GM12878 (cell line): ENCODE results near the gene ZDHHC19.

Experiments
- CHD2 ChIP-seq: IDR thresholded peaks from 2 replicates; pipeline ENCODE4 v1.6.1; 2011; ENCODE audit warnings: low read depth, low read length, improper control_type of control experiment, borderline replicate concordance
- CTCF ChIP-seq, 3 experiments: IDR thresholded peaks in 2 of 3; conservative IDR thresholded peaks in 1 of 3; 2 replicates each; pipeline ENCODE4 v1.5.1; 2011; ENCODE audit warnings: low read depth in 3 of 3, low read length in 3 of 3, mild to moderate bottlenecking in 3 of 3, control low read depth in 2 of 3, moderate library complexity in 2 of 3, inconsistent platforms in 1 of 3, mixed read lengths in 1 of 3; ENCODE audit not compliant: control insufficient read depth in 2 of 3, insufficient read depth in 1 of 3; ENCODE audit errors: extremely low read depth in 1 of 3
- DPF2 ChIP-seq: fragments of 450-650 bp; IDR thresholded peaks from 2 replicates; pipeline ENCODE4 v1.6.1; 2017; ENCODE audit warnings: mild to moderate bottlenecking
- GABPA ChIP-seq: IDR thresholded peaks from 2 replicates; pipeline ENCODE4 v1.6.1; 2014; ENCODE audit warnings: antibody characterized with exemption, low read depth, mild to moderate bottlenecking, inconsistent platforms
- KDM1A ChIP-seq: fragments of 200-600 bp; sonication (generic); IDR thresholded peaks from 2 replicates; pipeline ENCODE4 v1.6.1; 2016; ENCODE audit warnings: borderline replicate concordance
- POLR2A ChIP-seq: IDR thresholded peaks from 2 replicates; pipeline ENCODE4 v1.6.1; 2011; ENCODE audit warnings: low read depth, mild to moderate bottlenecking, low read length
- RFX5 ChIP-seq: IDR thresholded peaks from 2 replicates; pipeline ENCODE4 v1.6.1; 2011; ENCODE audit warnings: low read depth, low read length, improper control_type of control experiment
- TARDBP ChIP-seq: IDR thresholded peaks from 2 replicates; pipeline ENCODE4 v1.6.1; 2016; ENCODE audit warnings: borderline replicate concordance
- ZBTB33 ChIP-seq: fragments of 450-650 bp; IDR thresholded peaks from 2 replicates; pipeline ENCODE4 v1.6.1; 2017; ENCODE audit warnings: mild to moderate bottlenecking
- ZNF24 ChIP-seq: fragments of 450-650 bp; IDR thresholded peaks from 2 replicates; pipeline ENCODE4 v1.6.1; 2017; ENCODE audit warnings: antibody characterized with exemption, mild to moderate bottlenecking
- ZNF274 ChIP-seq: IDR thresholded peaks from one replicate; pipeline ENCODE4 v1.8.0; 2011; ENCODE audit not compliant: insufficient read length, insufficient read depth
- ZNF592 ChIP-seq: fragments of 450-650 bp; IDR thresholded peaks from 2 replicates; pipeline ENCODE4 v1.6.1; 2017; ENCODE audit warnings: mild to moderate bottlenecking, moderate library complexity

- TF ChIP-seq GABPA (no peak), ZBTB33 (no peak), POLR2A (no peak), ZNF592 (no peak), CTCF (IDR thresholded peaks at IDR 0.05 in 2 of 3, conservative IDR thresholded peaks at IDR 0.05 in 1 of 3; ENCODE audit: control insufficient read depth in 2 of 3, extremely low read depth in 1 of 3, insufficient read depth in 1 of 3, low read depth in 3 of 3, low read length in 3 of 3) (no peak), DPF2 (no peak), ZNF24 (no peak), CHD2 (no peak), RFX5 (no peak), ZNF274 (no peak), KDM1A (no peak), TARDBP (no peak)
Measured at GRCh38 chr3:196214783-196215441, 3.7 kb upstream of the ZDHHC19 start.
